ENCODE measurements around the gene KIF3C.
"Not testable (repeated sequence)": the region's sequence is repeated elsewhere in the genome, so short reads cannot be mapped to it uniquely, and the experiment has no call there.

KIF3C gene

GRCh38 chr2:25966531-25967270 lies 15.6 kb downstream of the KIF3C start:
- no peak overlapping the region for H3K4me3 ChIP-seq (ENCODE audit: low read length)
- no peaks in the 10 kb centered on the region for H3K4me1 ChIP-seq (ENCODE audit: insufficient read depth, low read length)
- H2AFZ ChIP-seq (ENCODE audit: low read depth, low read length): no peak overlapping the region
- H3K36me3 ChIP-seq (ENCODE audit: insufficient read depth, low read length): peaks cover 15% of the 10 kb centered on the region
- H3K9me3 ChIP-seq (ENCODE audit: low read length): peaks cover 3% of the 10 kb centered on the region
- no peaks in the 10 kb centered on the region for H3K27me3 ChIP-seq (ENCODE audit: insufficient read depth, low read length)

- H3K27me3 ChIP-seq (ENCODE audit: insufficient read depth, low read length): no peaks in the 10 kb centered on the region
- H3K9me3 ChIP-seq (ENCODE audit: low read length): no peaks in the 10 kb centered on the region
- peaks cover 8% of the 10 kb centered on the region for H3K36me3 ChIP-seq (ENCODE audit: insufficient read depth, low read length)
- H3K4me3 ChIP-seq (ENCODE audit: low read length): no peak overlapping the region
- no peak overlapping the region for H2AFZ ChIP-seq (ENCODE audit: low read depth, low read length)
- H3K4me1 ChIP-seq (ENCODE audit: insufficient read depth, low read length): no peaks in the 10 kb centered on the region
Measured at GRCh38 chr2:25964891-25965290, 17.4 kb downstream of the KIF3C start.

- Histone ChIP-seq H3K9me3 (ENCODE audit: low read length) (no peaks in the 10 kb centered on the region), H3K4me1 (ENCODE audit: insufficient read depth, low read length) (no peaks in the 10 kb centered on the region), H3K27me3 (ENCODE audit: insufficient read depth, low read length) (no peaks in the 10 kb centered on the region), H3K36me3 (ENCODE audit: insufficient read depth, low read length) (peaks cover 8% of the 10 kb centered on the region), H2AFZ (ENCODE audit: low read depth, low read length) (no peak overlapping the region), H3K4me3 (ENCODE audit: low read length) (no peak overlapping the region)
Measured at GRCh38 chr2:25960920-25961319, 21.4 kb downstream of the KIF3C start.

GRCh38 chr2:25960396-25960795 lies 21.9 kb downstream of the KIF3C start:
- no peaks in the 10 kb centered on the region for H3K4me1 ChIP-seq (ENCODE audit: insufficient read depth, low read length)
- no peak overlapping the region for H2AFZ ChIP-seq (ENCODE audit: low read depth, low read length)

GRCh38 chr2:25958611-25959010 lies 23.7 kb downstream of the KIF3C start:
- not testable (repeated sequence) for H3K4me1 ChIP-seq (ENCODE audit: insufficient read depth, low read length); H3K9me3 ChIP-seq (ENCODE audit: low read length); H3K4me3 ChIP-seq (ENCODE audit: low read length); H3K27me3 ChIP-seq (ENCODE audit: insufficient read depth, low read length); H2AFZ ChIP-seq (ENCODE audit: low read depth, low read length)
- peaks cover 25% of the 10 kb centered on the region for H3K36me3 ChIP-seq (ENCODE audit: insufficient read depth, low read length)

More at GRCh38 chr2:25960396-25960795, 21.9 kb downstream of the KIF3C start:
- peaks cover 13% of the 10 kb centered on the region for H3K36me3 ChIP-seq (ENCODE audit: insufficient read depth, low read length)
- no peaks in the 10 kb centered on the region for H3K27me3 ChIP-seq (ENCODE audit: insufficient read depth, low read length)
- no peaks in the 10 kb centered on the region for H3K9me3 ChIP-seq (ENCODE audit: low read length)
- H3K4me3 ChIP-seq (ENCODE audit: low read length): no peak overlapping the region

- Histone ChIP-seq H3K36me3 (ENCODE audit: insufficient read depth, low read length) (peaks cover 25% of the 10 kb centered on the region), H3K9me3 (ENCODE audit: low read length) (no peaks in the 10 kb centered on the region), H3K27me3 (ENCODE audit: insufficient read depth, low read length) (no peaks in the 10 kb centered on the region), H3K4me1 (ENCODE audit: insufficient read depth, low read length) (no peaks in the 10 kb centered on the region), H2AFZ (ENCODE audit: low read depth, low read length) (no peak overlapping the region), H3K4me3 (ENCODE audit: low read length) (no peak overlapping the region)
Measured at GRCh38 chr2:25957743-25958142, 24.6 kb downstream of the KIF3C start.

GRCh38 chr2:25955869-25956535 lies 26.3 kb downstream of the KIF3C start:
- Histone ChIP-seq H2AFZ (ENCODE audit: low read depth, low read length) (no peak overlapping the region), H3K9me3 (ENCODE audit: low read length) (no peaks in the 10 kb centered on the region), H3K4me3 (ENCODE audit: low read length) (no peak overlapping the region), H3K27me3 (ENCODE audit: insufficient read depth, low read length) (no peaks in the 10 kb centered on the region), H3K4me1 (ENCODE audit: insufficient read depth, low read length) (no peaks in the 10 kb centered on the region), H3K36me3 (ENCODE audit: insufficient read depth, low read length) (peaks cover 27% of the 10 kb centered on the region)

GRCh38 chr2:25955036-25955435 lies 27.3 kb downstream of the KIF3C start:
- Histone ChIP-seq H3K27me3 (ENCODE audit: insufficient read depth, low read length) (no peaks in the 10 kb centered on the region), H3K9me3 (ENCODE audit: low read length) (no peaks in the 10 kb centered on the region), H3K36me3 (ENCODE audit: insufficient read depth, low read length) (peaks cover 27% of the 10 kb centered on the region), H3K4me3 (ENCODE audit: low read length) (no peak overlapping the region), H3K4me1 (ENCODE audit: insufficient read depth, low read length) (no peaks in the 10 kb centered on the region), H2AFZ (ENCODE audit: low read depth, low read length) (no peak overlapping the region)

GRCh38 chr2:25954199-25954752 lies 28.0 kb downstream of the KIF3C start:
- Histone ChIP-seq H3K36me3 (ENCODE audit: insufficient read depth, low read length) (peaks cover 27% of the 10 kb centered on the region), H3K4me1 (ENCODE audit: insufficient read depth, low read length) (no peaks in the 10 kb centered on the region), H3K4me3 (ENCODE audit: low read length) (no peak overlapping the region), H3K27me3 (ENCODE audit: insufficient read depth, low read length) (no peaks in the 10 kb centered on the region), H3K9me3 (ENCODE audit: low read length) (no peaks in the 10 kb centered on the region), H2AFZ (ENCODE audit: low read depth, low read length) (no peak overlapping the region)

- Histone ChIP-seq H3K4me3 (ENCODE audit: low read length) (no peak overlapping the region), H2AFZ (ENCODE audit: low read depth, low read length) (no peak overlapping the region), H3K9me3 (ENCODE audit: low read length) (no peaks in the 10 kb centered on the region), H3K27me3 (ENCODE audit: insufficient read depth, low read length) (no peaks in the 10 kb centered on the region), H3K4me1 (ENCODE audit: insufficient read depth, low read length) (no peaks in the 10 kb centered on the region), H3K36me3 (ENCODE audit: insufficient read depth, low read length) (peaks cover 31% of the 10 kb centered on the region)
Measured at GRCh38 chr2:25951071-25951547, 31.2 kb downstream of the KIF3C start.

- H3K4me1 ChIP-seq (ENCODE audit: insufficient read depth, low read length): no peaks in the 10 kb centered on the region
- no peaks in the 10 kb centered on the region for H3K9me3 ChIP-seq (ENCODE audit: low read length)
- H3K36me3 ChIP-seq (ENCODE audit: insufficient read depth, low read length): peaks cover 16% of the 10 kb centered on the region
- H2AFZ ChIP-seq (ENCODE audit: low read depth, low read length): no peak overlapping the region
- no peak overlapping the region for H3K4me3 ChIP-seq (ENCODE audit: low read length)
- no peaks in the 10 kb centered on the region for H3K27me3 ChIP-seq (ENCODE audit: insufficient read depth, low read length)
Measured at GRCh38 chr2:25948437-25948836, 33.9 kb downstream of the KIF3C start.

GRCh38 chr2:25941042-25941441 lies 41.3 kb downstream of the KIF3C start:
- H3K9me3 ChIP-seq (ENCODE audit: low read length): no peaks in the 10 kb centered on the region
- H3K4me3 ChIP-seq (ENCODE audit: low read length): no peak overlapping the region
- H3K27me3 ChIP-seq (ENCODE audit: insufficient read depth, low read length): no peaks in the 10 kb centered on the region
- no peak overlapping the region for H2AFZ ChIP-seq (ENCODE audit: low read depth, low read length)
- H3K4me1 ChIP-seq (ENCODE audit: insufficient read depth, low read length): peaks cover 5% of the 10 kb centered on the region
- H3K36me3 ChIP-seq (ENCODE audit: insufficient read depth, low read length): peaks cover 30% of the 10 kb centered on the region

GRCh38 chr2:25939257-25939668 lies 43.0 kb downstream of the KIF3C start:
- Histone ChIP-seq H3K4me3 (ENCODE audit: low read length) (no peak overlapping the region), H3K27me3 (ENCODE audit: insufficient read depth, low read length) (no peaks in the 10 kb centered on the region), H2AFZ (ENCODE audit: low read depth, low read length) (no peak overlapping the region), H3K9me3 (ENCODE audit: low read length) (no peaks in the 10 kb centered on the region), H3K4me1 (ENCODE audit: insufficient read depth, low read length) (peaks cover 5% of the 10 kb centered on the region), H3K36me3 (ENCODE audit: insufficient read depth, low read length) (peaks cover 30% of the 10 kb centered on the region)

Measured in neuron (in vitro differentiated cells).